GM19395 (cell line): ENCODE measurements around the gene SHANK1.

ENCODE experiments used
- ATAC-seq: cut with Tn5 transposase; IDR thresholded peaks from one replicate; pipeline ENCODE4 v1.9.1; 2021; ENCODE audit warnings: mild to moderate bottlenecking, moderate library complexity; ENCODE audit not compliant: unreplicated experiment

SHANK1 gene

DNA sequence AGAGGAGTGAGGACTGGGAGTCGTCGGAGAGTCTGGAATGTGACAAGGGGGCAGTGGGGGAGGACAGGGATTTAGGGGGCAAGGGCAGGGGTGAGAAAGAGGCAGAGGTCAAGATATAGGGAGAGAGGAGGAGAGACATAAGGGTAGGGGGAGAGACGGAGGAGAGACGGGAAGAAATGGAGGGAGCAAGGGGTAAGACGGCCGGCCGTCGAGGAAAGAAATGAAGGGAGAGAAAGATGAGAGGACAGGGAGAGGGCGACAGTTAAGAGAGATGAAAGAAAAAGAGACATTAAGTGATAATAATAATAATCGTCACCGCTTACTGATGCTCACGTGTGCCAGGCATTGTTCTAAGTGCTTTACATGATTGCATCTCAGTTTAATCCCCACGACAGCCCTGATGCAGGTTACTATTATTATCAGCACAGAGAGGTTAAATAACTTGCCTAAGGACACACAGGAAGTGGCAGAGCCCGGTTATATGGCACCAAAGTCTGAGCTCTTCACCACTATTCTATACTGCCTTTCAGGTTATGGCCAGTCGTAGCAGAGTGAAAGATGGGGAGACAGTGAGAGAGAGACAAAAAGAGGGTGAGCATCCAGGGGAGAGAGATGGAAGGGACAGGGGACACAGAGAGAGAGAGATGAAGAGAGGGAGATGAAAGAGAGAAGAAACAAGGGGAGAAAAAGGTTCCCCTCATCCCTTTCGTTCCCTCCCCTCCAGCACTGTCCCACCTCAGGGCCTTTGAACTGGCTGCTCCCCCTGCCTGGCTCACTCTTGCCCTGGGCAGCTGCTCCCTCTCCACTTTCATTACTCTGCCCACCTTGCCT is 56.7 kb downstream of the SHANK1 start:
- no peak for ATAC-seq

DNA sequence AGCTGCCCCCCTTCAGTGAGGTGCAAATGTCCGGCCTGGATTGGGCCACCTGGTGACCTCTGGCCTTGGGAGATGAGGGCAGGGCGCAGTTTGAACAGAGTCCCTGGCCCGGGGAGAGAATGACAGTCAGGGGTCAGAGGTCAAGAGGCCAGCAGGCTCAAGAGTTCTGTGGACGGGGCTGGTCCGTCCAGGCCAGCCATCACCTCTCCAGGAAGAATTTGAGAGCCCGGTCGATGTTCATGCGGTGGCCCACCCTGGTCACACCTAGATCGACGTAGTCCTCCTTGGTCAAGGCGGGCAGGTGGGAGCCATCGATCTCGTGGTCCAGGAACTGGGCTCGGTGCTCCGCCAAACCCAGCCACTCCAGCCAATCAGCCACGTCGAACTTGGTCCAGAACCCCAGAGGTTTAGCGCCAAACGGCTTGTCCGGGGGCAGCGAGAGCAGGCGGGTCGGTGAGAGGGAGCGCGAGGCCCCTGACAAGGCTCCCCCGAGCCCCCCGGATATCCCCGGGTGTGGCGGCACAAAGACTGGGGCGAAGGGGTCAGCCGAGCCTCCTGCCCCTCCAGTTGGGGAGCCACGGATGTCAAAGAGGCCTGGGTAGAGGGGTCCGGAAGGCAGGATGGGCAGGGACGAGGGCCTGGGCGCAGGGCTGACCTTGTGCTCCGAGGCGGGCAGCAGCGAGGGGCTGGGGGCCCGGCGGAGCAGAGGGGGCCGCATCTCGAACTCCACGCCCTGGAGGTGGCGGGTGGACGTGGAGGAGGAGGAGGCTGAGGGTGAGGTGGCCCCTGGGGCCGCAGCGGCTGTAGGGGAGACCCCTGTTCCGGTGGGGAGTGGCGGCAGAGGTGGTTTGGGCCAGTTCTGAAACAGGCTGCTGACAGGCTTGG is 57.6 kb downstream of the SHANK1 start:
- no peak for ATAC-seq

DNA sequence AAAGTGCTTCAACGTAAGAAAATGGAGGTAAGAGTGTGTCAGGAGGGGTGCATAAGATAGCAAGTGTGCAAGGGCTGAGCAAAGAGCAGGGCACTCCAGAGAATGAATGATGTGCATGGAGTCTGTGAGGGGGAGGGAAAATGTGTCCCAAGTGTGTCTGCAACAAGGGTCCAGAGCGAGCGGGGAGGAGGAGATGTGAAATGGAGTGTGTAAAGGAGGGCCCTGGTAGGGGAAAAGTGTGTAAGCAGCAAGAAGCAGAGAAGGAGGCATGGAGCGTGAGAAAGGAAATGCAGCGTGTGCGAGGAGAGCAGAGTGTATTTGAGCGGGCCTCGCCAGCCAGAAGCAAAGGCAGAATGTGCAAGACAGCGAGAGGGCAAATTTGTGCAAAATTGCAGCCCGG is 58.6 kb downstream of the SHANK1 start:
- no peak for ATAC-seq

DNA sequence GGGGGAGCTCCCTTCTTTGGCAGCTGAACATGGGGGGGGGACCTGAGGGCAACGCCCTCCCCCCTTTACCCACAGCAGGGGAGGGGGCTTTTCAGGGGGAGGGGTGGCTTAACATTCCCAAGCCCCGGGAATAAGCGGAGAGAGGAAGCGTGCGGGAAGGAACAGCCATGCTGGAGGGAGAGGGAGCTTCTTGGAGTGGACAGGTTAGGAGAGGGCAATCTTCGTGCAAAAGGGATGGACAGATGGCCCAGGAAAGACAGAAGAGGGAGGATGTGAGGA is 59.6 kb downstream of the SHANK1 start:
- no peak for ATAC-seq

DNA sequence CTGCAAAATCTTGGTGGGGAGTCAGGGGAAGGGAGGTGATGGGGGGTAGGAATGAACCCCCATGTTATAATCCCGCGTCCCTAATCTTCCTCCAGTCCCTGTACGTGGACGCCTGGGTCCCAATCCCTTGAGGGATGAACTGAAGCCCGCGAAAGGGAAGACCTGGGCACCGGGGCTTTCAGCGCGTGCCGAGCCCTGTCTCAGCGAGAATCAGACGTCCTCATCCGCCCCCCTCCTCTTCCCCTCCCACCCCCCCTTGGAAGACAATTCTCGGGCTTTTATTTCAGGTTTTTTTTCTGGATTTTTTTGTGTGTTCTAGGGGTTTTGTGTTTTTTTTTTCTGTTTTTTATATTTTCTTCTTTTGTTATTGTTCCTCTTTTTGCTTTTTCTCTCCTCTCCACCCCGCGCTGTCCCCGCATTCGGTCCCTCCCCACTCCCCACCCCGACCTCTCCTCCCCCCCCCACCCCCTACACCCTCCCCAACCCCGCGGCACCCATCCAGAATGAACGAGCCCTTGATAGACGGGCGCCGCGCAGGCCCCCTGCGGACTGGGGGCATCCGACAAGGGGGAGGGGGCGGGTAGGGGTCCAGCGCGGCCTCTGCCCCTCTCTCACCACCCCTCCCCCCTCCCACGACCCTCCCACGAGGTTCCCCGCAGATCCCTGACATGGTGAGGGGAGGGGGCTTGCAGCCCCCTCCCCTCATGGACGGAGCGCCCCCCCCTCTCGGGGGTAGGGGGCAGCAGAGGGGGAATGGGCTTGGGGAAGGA is 60.1 kb downstream of the SHANK1 start:
- no peak for ATAC-seq

DNA sequence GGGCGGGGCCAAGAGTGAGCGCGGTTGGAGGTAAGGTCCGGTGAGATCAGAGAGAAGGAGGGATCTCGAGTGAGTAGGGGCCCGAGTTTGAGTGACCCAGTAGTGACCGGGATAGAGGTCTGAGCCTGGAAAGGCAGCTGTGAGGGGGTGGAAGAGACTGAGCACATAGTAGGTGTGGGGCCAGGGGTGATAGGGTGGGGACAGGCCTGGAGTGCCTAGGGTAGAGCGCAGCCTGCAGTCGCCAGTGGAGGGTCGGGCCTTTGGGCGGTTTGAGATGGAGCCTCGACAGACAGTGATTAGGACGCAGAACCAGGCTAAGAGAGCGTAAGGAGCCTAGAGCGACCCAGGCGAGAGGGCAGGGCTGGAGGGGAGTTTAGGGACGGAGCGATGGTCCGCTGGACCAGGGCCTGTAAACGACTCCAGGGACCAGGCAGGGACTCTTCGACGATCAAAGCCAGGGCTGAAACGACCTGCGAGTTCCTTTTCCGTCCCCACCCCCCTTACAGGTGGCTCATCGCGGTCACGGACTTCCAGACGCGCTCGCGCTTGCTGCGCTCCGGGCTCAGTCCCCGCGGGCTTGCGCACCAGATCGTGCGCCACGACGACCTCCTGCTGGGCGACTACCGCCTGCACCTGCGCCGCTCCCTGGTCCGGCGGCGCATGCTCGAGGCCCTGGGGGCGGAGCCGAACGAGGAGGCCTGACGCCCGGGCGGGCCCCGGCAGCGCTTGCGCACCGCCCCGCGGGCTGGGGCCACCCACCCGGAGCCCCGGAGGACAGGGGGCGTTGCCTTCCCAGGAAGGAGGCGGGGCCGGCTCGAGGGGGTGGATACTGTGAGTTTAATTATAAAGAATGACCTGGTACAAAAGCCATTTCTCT is 60.9 kb downstream of the SHANK1 start:
- no peak for ATAC-seq

DNA sequence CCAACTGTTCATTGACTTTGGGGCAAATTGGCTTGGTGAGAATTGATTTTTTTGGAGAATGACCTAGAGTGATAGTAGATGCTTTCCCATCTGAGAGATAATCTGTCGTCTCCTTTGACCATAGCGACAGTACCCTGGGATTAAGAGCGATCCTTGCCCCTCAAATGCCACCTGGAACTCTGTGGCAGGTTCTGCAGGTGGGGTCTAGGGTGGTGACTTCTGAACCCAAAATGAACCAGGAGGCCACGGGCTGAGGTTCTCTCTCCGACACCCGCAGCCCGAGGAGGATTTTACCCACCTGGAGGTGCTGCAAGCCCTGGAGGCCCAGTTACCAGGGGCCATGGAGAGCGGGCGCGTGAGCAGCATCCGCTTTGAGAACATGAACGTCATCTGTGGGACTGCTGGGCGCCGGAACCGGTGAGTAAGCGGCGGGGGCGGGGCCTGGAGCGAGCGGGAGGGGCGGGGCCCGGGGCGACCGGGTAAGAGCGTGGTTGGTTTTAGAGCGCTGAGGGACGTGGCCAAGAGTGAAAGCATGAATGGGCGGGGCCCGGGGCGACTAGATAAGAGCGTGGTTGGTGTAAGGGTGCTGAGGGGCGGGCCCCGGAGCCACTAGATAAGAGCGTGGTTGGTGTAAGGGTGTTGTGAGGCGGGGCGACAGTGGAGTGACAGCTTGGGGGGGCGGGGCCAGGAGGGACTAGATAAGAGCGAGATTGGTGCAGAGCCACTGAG is 61.7 kb downstream of the SHANK1 start:
- ATAC-seq = peak; percentile 63

DNA sequence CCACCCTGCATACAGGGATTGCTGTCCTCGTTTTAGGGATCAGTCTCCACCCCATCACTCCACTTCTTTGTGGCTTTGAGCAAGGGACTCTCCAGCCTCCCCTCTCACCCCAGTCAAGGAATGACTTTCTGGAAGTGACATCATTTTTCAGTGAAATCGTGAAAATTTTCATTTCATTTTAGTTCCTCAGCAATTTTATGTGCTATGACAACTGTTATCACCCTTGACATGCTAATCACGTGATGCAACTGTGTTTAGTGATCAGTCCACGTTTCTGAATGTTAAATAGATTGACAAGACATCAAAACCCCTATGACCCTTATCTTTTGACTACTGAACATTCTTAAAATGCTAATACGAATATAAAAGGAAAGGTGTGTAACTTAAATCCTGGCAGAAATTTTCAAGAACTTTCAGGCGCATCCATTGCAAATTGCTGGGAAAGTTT is 62.4 kb downstream of the SHANK1 start:
- no peak for ATAC-seq

DNA sequence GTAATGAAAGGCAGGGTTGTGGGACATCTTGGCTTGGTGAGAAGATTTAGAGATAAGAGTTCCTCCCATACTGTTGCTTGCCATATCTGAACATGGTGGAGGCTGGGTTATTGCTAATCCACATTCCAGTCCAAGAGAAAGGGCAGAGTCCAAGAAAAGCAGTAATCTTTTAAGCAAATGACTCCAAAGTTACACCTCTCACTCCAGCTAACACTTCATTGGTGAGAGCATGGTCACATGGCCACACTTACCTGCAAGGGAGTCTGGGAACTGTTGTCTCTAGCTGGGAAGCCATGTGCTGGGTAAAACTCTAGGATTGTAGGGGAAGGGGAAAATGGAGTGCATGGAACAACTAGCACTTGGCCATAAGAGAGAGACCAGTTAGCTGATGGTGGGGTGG is 64.7 kb downstream of the SHANK1 start:
- no peak for ATAC-seq

DNA sequence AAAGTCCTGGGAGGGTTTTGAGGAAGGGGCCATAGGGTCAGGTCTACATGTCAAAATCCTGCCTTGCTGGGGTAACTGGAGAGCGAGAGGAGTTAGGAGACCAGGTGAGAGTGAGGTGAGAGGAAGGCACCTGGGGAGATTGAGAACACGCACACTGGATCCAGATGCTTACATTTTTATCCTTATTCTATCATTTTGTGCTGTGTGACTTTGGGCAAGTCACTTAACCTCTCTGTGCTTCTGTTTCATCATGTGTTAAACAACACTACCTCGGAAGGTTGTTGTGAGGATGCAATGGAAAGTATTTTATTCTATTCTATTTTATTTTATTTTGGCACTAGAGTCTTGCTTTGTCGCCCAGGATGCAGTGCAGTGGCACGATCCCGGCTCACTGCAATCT is 66.9 kb downstream of the SHANK1 start:
- ATAC-seq = no peak

DNA sequence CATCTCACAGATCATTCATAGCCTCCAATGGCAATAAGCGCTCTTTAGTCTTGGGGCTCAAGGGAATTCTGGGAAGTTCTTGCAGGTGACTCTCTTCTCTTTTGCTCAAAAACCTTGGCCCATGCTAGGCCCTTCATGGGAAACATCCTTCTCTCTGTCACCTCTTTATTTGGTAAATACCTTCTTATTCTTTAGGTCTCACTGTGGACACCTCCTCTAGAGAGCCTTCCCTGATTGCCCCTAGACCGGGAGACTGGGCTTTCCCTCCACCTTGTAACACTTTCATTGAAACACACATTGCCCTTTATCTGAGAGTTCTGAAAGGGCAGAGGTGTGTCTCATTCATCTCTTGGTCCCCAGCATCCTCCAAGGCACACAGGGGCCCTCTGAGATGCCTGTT is 68.4 kb downstream of the SHANK1 start:
- ATAC-seq = no peak

DNA sequence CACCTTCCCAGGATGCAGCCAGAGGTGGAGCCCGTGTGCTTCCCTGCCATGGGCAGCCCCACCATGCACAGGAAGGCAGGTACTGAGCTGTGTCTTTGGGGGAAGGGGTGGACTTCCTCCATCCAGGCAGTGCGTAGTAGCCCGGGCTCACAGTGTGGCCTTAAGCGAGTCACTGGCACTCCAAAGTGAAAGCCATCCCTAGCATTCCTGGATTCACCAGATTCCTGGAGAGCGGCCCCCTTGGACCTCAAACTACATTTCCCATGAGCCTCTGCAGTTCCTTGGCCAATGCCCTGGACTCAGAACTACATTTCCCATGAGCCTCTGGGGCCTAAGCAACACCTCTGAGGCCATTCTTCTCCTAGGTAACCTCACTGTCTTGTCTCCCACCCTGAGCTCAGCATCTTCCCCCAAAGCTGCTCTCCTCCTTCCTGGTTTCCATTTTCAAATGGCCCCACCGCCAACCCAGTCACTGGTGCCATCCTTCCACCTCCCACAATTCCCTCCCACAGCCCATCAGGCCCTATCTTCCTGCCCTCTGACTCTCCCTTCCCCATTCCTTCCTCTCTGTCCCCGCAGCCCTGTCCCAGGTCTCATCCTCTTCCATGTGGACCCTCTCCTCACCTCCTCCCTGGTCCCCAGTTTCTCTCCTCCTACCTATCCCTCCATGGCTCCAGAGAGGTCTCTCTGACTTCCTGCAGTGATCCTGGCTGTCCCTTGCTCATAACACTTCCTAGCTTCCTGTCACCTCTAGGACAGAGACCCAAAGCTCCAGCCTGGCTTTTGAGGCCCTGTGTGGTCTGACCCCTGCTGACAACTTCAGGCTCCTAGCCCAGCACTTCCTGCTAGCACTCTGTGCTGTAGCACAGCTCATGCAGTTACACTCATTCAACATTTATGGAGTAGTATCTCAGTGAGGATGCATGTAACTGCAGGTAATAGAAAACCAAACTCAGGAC is 69.9 kb downstream of the SHANK1 start, which contains the start of gene C19orf81:
TSS of gene C19orf81 (plus strand) at position 13 of the 959 bp plus-strand sequence. CDS start at position 13, 0 bp downstream.
- no peak for ATAC-seq

DNA sequence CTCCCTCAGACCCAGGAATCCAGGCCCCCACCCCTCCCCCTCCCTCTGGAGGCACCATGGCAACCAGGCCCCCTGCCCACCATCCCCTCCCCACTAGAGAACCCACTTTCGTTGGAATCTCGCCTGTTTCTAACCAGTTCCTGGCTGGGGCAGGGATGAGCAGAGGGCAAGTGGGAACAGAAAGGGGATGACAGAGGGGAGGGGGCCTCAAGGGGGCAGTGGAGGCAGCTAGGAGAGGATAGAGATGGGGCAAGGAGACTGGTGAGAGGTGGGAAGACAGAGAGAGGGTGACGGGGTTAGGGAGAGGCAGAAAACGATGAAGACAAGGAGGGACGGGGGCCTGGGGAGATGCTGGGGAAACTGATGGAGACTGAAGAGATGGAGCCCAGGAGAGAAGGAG is 70.9 kb downstream of the SHANK1 start:
- no peak for ATAC-seq

DNA sequence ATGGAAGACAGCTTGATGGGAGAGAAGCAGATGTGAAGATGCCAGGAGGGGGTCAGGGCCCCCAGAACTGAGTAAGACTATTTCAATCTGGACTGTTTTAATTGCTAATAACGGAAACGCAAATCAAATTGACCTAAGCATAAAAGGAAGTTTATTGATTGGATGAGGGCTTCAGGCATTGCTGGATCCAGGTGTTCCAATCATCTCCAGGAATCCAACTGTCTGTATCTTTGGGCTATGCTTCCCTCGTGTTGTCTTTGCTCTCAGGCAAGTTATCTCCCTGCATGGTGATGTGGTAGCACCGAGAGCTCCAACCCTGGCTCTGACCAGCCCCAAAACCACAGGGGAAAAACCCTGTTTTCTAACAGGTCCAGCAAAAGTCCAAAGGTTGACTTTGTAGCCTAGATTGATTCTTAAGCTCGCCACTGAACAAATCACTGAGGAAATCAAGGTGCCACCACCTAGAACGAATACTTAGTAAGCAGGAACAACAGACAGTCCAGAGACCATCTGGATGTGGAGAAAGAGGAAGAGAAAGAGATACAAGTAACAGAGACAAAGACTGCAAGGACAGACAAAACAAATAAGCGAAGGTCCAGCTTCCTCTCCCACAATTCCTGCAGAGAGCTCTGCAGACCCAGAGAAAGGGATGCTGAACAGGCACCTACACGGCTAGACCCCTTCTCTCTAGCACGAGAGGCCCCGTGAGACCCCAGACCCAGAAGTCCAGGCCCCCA is 71.6 kb downstream of the SHANK1 start:
- ATAC-seq = no peak

DNA sequence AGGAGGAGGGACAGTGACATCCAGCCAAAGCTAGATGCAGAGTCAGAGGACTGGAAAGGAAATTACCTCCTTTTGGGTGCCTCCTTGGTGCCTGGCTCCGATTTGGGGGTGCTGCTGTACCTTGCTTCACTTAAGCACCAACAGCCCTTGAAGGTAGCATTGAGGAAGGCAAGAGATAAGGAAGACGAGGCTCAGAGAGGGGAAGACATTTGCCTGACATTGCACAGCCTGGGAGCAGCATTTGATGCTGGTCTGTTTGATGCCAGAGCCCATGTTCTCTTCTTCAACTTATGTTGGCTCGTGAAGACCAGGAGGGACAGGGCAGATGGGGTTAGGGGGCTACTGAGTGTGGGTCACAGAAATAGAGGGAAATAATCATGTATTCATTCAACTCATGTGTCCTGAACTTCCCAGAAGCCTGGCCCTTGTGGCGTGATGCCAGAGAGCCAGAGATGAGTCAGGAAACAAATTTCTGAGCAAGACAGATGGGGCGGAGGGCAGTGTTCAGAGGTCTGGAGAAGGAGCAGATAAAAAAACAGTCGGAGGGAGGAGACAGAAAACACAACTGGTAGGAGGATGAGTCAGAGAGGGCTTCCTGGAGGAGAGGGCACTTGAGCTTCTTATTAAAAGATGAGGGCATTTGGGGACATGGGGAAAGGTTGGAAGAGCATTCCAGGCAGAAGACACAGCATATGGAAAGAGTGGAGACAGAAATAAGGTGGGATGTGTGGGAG is 73.4 kb downstream of the SHANK1 start:
- ATAC-seq = no peak

DNA sequence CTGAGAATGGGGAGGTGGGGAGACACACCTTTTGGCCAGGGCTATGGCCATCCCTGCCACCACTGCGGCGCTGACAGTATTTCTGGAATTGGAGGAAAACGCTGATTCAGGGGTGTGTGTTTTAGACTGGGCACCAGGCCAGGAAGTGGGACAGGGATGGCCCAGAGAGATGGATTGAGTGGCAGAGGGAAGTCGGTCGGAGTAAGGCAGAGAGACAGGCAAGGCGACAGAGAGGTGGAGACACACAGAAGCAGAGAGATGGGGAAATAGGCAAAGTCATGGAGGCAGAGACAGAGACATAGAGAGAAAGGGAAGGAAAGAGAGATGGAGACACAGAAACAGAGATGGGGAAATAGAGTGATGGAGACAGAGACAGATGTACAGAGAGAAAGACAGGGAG is 74.5 kb downstream of the SHANK1 start:
- no peak for ATAC-seq

DNA sequence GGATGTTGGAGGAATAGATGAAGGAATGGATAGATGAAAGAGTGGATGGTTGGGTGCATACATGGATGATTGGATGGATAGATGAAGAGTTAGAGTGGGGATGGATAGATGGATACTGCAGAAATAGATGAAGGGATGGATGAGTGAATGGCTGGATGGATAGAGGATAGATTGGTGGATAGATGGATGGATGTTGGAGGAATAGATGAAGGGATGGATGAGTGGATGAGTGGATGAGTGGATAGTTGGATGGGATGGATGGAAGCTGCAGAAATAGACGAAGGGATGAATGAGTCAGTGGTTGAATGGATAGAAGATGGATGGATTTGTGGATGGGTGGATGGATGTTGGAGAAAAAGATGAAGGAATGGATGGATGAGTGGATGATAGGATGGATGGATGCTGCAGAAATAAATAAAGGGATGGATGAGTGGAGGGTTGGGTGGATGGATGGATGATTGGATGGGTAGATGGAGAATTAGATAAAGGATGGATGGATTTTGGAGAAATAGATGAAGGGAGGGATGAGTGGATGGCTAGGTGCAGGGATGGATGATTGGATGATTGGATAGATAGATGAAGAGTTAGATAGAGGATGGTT is 75.2 kb downstream of the SHANK1 start:
- no peak for ATAC-seq
